Smooth muscle cell (in vitro differentiated cells): ENCODE data around the gene ITIH4. TPM values are rescaled to one million over a fixed set of nuclear protein-coding genes. Genes with fewer than 3 reads are reported as not detected.

ENCODE experiments used
- DNase-seq: peaks from one replicate; lab custom pipeline; 2025; ENCODE audit not compliant: unreplicated experiment; lab: John Stamatoyannopoulos, UW
- H2AFZ ChIP-seq: fragments of 200-600 bp; sonication (generic); 2 replicates; pipeline ENCODE4 v1.6.0; 2016; ENCODE audit warnings: antibody characterized with exemption, low read depth, mild to moderate bottlenecking
- H3F3A ChIP-seq: fragments of 200-600 bp; sonication (generic); 2 replicates; pipeline ENCODE4 v1.6.0; 2017; ENCODE audit warnings: antibody characterized with exemption, low read depth
- H3K27ac ChIP-seq: fragments of 200-600 bp; sonication (generic); 2 replicates; pipeline ENCODE4 v1.5.1; 2016; ENCODE audit warnings: low read depth, mild to moderate bottlenecking
- H3K27me3 ChIP-seq: fragments of 200-600 bp; sonication (generic); 2 replicates; pipeline ENCODE4 v1.6.1; 2016; ENCODE audit warnings: low read depth, mild to moderate bottlenecking
- H3K36me3 ChIP-seq: fragments of 200-600 bp; sonication (generic); 2 replicates; pipeline ENCODE4 v1.5.1; 2016; ENCODE audit warnings: low read depth
- H3K4me1 ChIP-seq: fragments of 200-600 bp; sonication (generic); 2 replicates; pipeline ENCODE4 v1.5.1; 2016; ENCODE audit warnings: low read depth
- H3K4me2 ChIP-seq: fragments of 200-600 bp; sonication (generic); 2 replicates; pipeline ENCODE4 v1.6.0; 2016; ENCODE audit warnings: mild to moderate bottlenecking
- H3K4me3 ChIP-seq: fragments of 200-600 bp; sonication (generic); 2 replicates; pipeline ENCODE4 v1.5.1; 2016; ENCODE audit warnings: mild to moderate bottlenecking
- H3K79me2 ChIP-seq: fragments of 200-600 bp; sonication (generic); 2 replicates; pipeline ENCODE4 v1.6.0; 2016; ENCODE audit warnings: low read depth, mild to moderate bottlenecking
- H3K9ac ChIP-seq: fragments of 200-600 bp; sonication (generic); 2 replicates; pipeline ENCODE4 v1.6.0; 2016; ENCODE audit warnings: low read depth
- H3K9me3 ChIP-seq: fragments of 200-600 bp; sonication (generic); replicated peaks from 2 replicates; pipeline ENCODE4 v1.5.1; 2016; ENCODE audit warnings: low read depth
- H4K20me1 ChIP-seq: fragments of 200-600 bp; sonication (generic); 2 replicates; pipeline ENCODE4 v1.6.0; 2016; ENCODE audit warnings: low read depth
- WGBS: methylation state at CpG from one replicate; pipeline ENCODE4 v1.1.7; 2016; ENCODE audit warnings: low lambda C conversion rate; 5-methylcytosine and 5-hydroxymethylcytosine counted together
- polyA plus RNA-seq: library from polyadenylated mRNA; unstranded; fragments of >200 nt; fragmentation: Nextera tagmentation; extraction: Ambion mirVana; gene quantifications from 2 replicates; pipeline ENCODE4 v1.2.1, GENCODE V29; 2016
- total RNA-seq: library from RNA; depleted of rRNA; stranded (reverse); fragments of >200 nt; gene quantifications from 2 replicates; pipeline ENCODE4 v1.2.3, GENCODE V29; 2014
- TF ChIP-seq, protein P1 (sequence below): fragments of 200-600 bp; sonication (generic); IDR thresholded peaks from 2 replicates; pipeline ENCODE4 v1.5.1; 2017; ENCODE audit warnings: borderline replicate concordance, mild to moderate bottlenecking, antibody characterized with exemption; ENCODE audit not compliant: insufficient read depth, poor library complexity, severe bottlenecking

The ITIH4 gene
- total and polyA plus RNA-seq, 2 experiments from 2014 or later: 1.6 TPM

- peaks cover 43% of the 10 kb centered on the region for H4K20me1 ChIP-seq
- no peaks in the 10 kb centered on the region for H3K27me3 ChIP-seq
- H3K36me3 ChIP-seq: no peaks in the 10 kb centered on the region
- no peak overlapping the region for H2AFZ ChIP-seq
- H3K79me2 ChIP-seq: no peaks in the 10 kb centered on the region
- H3K4me2 ChIP-seq: no peak overlapping the region
- DNase-seq: no peak
- no peaks in the 10 kb centered on the region for H3K4me1 ChIP-seq
- H3K4me3 ChIP-seq: no peak overlapping the region
- no peaks in the 10 kb centered on the region for H3K9me3 ChIP-seq
- H3K9ac ChIP-seq: no peak overlapping the region
- no peaks in the 10 kb centered on the region for H3F3A ChIP-seq
- no peak overlapping the region for H3K27ac ChIP-seq
- 81% methylated on average over 8 of the region's 8 CpGs for WGBS
- TF ChIP-seq, protein P1, sequence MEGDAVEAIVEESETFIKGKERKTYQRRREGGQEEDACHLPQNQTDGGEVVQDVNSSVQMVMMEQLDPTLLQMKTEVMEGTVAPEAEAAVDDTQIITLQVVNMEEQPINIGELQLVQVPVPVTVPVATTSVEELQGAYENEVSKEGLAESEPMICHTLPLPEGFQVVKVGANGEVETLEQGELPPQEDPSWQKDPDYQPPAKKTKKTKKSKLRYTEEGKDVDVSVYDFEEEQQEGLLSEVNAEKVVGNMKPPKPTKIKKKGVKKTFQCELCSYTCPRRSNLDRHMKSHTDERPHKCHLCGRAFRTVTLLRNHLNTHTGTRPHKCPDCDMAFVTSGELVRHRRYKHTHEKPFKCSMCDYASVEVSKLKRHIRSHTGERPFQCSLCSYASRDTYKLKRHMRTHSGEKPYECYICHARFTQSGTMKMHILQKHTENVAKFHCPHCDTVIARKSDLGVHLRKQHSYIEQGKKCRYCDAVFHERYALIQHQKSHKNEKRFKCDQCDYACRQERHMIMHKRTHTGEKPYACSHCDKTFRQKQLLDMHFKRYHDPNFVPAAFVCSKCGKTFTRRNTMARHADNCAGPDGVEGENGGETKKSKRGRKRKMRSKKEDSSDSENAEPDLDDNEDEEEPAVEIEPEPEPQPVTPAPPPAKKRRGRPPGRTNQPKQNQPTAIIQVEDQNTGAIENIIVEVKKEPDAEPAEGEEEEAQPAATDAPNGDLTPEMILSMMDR: no peak
Measured at GRCh38 chr3:52873433-52874159, 43.1 kb upstream of the ITIH4 start.

DNA sequence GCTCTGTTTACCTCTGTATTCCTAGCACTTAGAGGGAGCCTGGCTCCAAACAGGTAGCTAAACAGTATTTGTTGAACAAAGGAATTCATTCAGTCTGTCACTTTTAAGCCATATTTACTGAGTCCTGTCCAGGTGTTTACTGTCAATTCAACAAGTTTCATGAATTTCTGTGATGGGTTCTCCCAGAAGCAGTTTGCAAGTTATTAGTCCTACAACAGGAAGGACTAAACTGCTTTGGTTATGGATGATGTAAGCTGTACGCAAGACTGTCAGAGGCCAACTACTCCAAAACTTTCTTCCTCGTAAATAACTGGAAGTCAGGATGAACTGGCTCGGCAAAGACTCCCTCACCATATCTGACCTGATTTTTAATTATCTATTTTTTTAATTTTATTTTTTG, 41.8 kb upstream of the ITIH4 start:
- no peaks in the 10 kb centered on the region for H3K36me3 ChIP-seq
- no peaks in the 10 kb centered on the region for H3F3A ChIP-seq
- no peak for DNase-seq
- H3K9ac ChIP-seq: no peak overlapping the region
- H3K4me3 ChIP-seq: no peak overlapping the region
- no peak overlapping the region for H3K27ac ChIP-seq
- H3K79me2 ChIP-seq: no peaks in the 10 kb centered on the region
- H4K20me1 ChIP-seq: peaks cover 37% of the 10 kb centered on the region
- no peaks in the 10 kb centered on the region for H3K4me1 ChIP-seq
- H3K27me3 ChIP-seq: no peaks in the 10 kb centered on the region
- no peaks in the 10 kb centered on the region for H3K9me3 ChIP-seq
- H2AFZ ChIP-seq: no peak overlapping the region
- TF ChIP-seq, protein P1: no peak
- no peak overlapping the region for H3K4me2 ChIP-seq
- 41% methylated on average over 3 of the region's 3 CpGs for WGBS

DNA sequence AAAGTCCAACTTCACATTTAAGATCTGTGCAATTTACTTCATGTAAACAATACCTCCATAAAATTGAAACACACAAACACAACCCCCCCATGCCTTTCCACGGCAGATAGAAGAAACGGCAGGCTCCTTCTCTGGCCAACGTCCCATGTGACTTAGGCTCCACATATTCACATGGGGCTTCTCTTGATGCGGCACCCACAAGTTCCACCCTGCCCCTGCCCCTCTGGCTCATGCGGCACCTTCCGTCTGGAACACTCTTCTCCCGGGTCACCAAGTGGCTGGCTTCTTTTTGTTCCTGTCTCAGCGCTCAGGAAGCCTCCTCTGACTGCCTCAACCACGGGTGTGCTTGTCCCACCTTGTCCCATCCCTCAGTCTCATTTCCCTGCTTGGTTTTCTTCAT, 41.3 kb upstream of the ITIH4 start:
- Histone ChIP-seq H3K4me2 (no peak overlapping the region), H3K9ac (no peak overlapping the region), H4K20me1 (peaks cover 37% of the 10 kb centered on the region), H3K36me3 (no peaks in the 10 kb centered on the region), H3K27me3 (no peaks in the 10 kb centered on the region), H3K79me2 (no peaks in the 10 kb centered on the region), H2AFZ (no peak overlapping the region), H3K27ac (no peak overlapping the region), H3K9me3 (no peaks in the 10 kb centered on the region), H3F3A (no peaks in the 10 kb centered on the region), H3K4me1 (no peaks in the 10 kb centered on the region), H3K4me3 (no peak overlapping the region)
- DNase-seq: no peak
- WGBS: 92% methylated on average over 9 of the region's 9 CpGs
- TF ChIP-seq, protein P1: no peak

DNA sequence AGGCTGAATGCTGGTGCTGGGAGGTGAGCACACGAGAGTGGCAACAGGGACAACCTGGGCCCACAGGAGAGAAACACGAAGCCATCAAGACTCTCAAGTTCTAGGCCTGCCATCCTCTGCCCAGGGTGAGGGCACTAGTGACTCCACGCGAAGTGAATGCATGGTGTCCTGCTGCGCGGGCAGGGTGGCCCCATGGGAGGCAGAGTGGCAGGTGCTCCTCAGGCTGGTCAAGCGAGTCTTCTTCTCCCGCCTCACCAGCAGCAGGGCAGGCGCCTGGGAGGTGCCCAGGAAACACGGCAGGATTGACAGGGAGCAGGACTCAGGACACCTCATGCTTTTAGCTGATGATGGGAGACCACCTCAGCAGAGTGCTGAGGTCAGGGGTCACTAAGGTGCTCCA, 40.0 kb upstream of the ITIH4 start:
- TF ChIP-seq, protein P1: no peak
- over 99% methylated on average over 10 of the region's 10 CpGs for WGBS
- no peaks in the 10 kb centered on the region for H3K27me3 ChIP-seq
- peaks cover 28% of the 10 kb centered on the region for H4K20me1 ChIP-seq
- H2AFZ ChIP-seq: no peak overlapping the region
- H3K4me3 ChIP-seq: no peak overlapping the region
- no peak overlapping the region for H3K9ac ChIP-seq
- H3K79me2 ChIP-seq: no peaks in the 10 kb centered on the region
- no peak overlapping the region for H3K4me2 ChIP-seq
- no peak overlapping the region for H3K27ac ChIP-seq
- no peaks in the 10 kb centered on the region for H3K36me3 ChIP-seq
- H3F3A ChIP-seq: no peaks in the 10 kb centered on the region
- no peaks in the 10 kb centered on the region for H3K9me3 ChIP-seq
- H3K4me1 ChIP-seq: no peaks in the 10 kb centered on the region
- DNase-seq: no peak
